ENCODE data around the gene ITPRID2.

Gene ITPRID2

DNA sequence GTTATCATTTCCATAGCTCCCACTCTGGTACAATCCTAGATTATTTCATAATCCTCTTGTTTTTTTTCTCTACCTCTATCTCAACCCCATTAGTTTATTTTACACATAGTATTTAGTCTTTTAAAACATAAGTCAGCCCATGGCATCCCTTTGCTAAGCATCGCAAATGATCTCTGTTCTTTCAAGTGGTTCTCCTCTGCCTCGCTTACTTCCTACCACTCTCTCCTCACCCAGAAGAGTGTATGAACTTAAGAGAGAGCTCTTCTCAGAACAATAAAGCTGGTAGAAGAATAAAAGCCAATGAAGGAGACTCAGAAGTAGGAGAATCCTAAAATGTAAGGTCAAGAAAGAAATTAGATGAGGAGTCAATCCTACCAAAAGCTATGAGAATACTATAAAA lies 12.2 kb upstream of the ITPRID2 start:
- in situ Hi-C loops (cut with MboI; ENCODE audit: low sequenced_read_pairs), result no loop called here

DNA sequence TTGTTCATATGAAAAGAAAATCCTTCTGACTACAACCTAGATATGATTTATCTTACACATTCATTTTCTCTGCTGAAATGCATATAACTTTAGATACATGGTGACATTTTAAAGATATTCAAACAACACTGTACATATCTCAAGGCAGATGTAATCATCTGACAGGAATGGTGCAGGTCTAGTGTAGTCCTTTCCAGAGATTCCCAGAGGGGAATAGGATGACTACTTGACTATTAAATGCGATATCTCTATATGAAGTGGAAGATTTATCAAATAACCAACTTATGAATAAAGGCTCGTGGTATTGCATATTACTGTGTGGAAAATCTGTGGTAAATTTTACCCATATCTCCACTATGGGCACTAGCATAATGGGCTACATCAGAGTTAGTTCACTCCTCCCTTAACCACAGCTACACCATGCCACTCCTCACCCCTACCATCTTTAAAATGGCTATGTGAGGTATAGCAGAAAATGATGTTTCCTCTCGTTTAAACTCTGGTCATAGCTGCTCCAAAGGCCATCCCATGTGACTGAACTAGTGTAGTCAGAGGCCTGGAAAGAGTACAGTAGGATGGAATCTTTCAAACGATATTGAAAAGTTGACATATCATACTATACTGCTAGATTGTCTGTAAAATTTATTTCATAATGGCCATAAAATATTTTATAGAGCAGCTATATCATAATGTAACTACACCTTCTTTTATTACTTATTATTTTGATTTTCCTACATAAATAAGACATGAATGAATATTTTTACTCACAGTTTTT lies 9.1 kb upstream of the ITPRID2 start:
- in situ Hi-C loops (cut with MboI; ENCODE audit: low sequenced_read_pairs), result no loop called here

DNA sequence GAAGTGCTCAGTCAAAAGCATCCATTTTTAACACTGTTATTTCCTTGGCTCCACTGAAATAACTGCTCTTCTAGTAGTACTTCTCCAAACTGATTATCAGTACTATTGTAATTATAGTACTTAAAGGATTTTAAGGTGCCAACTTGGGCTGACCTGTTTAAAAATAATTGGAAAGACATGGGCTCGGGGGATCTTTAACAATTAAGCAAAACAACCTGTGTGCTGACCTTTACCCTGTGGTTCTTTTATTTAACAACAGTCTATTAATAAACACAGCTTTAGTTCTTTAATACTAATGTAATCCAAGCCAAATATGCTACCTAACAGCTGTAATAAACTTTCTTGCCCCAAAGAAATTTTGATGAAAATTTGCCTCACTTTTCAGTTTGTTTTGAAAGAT lies 6.9 kb upstream of the ITPRID2 start:
- in situ Hi-C loops (cut with MboI; ENCODE audit: low sequenced_read_pairs), result no loop called here

DNA sequence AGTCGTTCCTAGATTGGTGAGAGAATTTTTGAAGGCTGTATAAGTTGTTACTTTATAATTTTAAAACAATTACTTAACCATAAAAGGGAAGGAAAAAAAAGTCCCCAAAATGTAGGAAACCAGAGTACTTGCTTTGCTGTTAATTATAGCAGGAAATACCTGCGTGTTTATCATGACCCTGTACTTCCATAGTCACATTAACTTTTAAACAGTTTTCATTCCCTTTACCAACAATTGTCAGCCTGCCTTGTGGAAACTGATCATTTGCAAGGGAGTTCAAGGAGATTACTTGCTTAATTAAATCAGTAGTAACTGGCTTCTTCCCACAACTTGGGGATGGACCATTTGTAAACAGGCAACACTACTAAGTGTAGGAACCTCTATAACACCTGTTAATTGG lies 6.4 kb upstream of the ITPRID2 start:
- in situ Hi-C loops (cut with MboI; ENCODE audit: low sequenced_read_pairs), result no loop called here

DNA sequence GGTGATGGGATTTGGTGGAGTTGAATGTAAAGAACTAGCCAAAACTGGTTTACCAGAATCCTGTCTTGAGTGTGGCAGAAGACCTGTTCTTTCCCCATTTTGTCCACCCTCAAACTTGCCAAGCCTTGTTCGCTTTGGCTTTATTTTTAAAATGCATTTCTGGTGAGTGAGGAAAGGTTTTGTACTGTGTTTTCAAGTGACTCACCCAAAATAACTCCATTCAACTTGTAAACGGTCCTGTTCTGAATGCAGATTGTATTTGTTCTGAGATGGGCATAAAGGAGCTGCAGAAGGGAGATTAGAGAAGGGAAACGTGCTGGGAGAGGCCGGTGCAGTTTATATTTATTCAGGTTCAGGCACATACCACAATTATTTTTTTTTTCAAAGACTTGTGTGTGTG lies 5.3 kb upstream of the ITPRID2 start:
- in situ Hi-C loops (cut with MboI; ENCODE audit: low sequenced_read_pairs), result no loop called here

DNA sequence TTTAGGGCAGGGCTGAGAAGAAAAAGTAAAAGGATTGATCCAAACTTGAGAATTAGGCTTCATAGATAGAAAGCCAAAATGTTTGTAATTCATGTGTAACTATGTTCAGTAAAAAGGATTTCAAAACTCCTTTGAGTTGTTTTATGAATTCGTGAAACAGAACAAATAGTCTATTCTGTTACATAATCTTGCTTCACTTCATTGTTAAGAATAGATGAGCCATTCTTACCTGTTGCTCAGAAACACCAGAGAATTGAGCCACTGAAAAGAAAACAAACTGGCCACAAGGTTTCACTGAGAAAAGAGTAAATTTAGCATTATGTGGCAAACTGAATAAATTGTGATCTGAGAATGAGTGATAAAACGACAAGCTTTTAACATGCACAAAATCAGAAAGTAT lies 4.5 kb upstream of the ITPRID2 start:
- in situ Hi-C loops (cut with MboI; ENCODE audit: low sequenced_read_pairs), result no loop called here

DNA sequence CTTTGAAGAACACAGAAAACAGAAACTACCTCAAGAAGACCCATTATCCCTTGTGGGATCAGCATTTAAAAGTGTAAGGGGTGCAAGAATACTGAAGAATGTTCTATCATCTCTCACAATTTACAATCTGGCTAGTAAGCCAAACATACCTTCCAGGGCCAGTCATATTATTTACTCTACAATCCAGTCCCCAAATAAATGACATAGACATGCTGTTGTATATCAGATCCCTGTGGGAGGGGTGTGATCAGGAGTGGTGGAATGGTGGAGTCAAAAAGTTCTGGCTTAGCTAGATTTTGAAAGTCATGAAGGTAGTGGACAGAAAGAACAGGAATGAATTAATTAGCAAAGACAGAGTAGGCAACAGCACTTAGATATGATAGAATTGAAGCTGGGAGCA lies 1.8 kb upstream of the ITPRID2 start:
- in situ Hi-C loops (cut with MboI; ENCODE audit: low sequenced_read_pairs), result no loop called here

DNA sequence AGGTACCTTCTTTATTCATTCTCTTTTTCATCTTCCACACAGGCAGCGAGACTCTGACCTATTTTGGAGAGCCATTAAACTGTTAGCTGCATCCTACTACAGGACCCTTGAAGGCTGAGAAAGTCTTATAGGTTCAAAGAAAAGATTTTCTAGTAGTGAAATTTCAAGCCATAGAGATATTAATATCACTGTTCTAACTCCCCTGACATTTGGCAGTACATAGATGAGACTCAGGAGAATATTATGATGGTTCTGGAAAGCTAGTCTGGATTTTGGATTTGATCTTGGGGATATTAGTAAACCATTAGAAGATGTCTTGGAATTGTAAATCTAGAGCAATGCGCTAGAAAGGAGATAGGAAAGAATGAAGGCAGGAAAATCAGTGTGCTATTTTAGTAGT lies 1.3 kb upstream of the ITPRID2 start:
- in situ Hi-C loops (cut with MboI; ENCODE audit: low sequenced_read_pairs), result no loop called here

DNA sequence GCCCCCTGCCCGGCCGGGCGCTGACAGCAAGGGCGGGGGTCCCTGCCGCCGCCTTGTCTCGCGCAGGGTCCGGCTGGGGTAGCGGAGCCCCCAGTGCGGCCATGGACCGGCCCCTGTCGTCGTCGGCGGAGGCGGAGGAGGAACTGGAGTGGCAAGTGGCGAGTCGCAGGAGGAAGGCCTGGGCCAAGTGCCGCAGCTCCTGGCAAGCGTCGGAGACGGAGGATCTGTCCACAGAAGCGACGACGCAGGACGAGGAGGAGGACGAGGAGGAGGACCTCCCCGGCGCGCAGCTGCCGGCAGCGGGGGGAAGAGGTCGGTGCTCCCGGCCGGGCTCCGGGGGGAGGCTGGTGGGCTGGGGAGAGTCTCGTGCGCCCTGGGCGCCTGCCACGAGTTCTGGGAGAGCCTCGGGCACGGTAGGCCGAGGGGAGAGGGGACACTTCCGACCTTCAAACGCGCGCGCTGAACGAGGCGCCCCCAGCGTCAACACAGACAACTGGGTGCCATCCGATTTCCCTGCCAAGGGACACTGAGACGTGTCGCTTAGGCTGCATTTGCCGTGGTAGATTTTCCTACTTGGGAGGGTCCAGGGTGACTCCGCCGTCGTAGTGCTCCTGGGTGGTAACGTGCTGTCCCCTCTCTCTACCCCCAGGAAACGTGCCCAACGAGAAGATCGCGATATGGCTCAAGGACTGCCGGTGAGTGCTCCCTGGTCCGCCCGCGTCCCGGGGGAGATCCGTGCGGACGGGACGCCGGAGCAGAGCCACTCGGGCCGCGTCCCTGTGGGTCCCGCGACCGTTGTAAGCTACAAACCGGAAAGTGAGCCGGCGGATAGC lies 652 bp downstream of the ITPRID2 start:
- in situ Hi-C loops (cut with MboI; ENCODE audit: low sequenced_read_pairs), result no loop called here

DNA sequence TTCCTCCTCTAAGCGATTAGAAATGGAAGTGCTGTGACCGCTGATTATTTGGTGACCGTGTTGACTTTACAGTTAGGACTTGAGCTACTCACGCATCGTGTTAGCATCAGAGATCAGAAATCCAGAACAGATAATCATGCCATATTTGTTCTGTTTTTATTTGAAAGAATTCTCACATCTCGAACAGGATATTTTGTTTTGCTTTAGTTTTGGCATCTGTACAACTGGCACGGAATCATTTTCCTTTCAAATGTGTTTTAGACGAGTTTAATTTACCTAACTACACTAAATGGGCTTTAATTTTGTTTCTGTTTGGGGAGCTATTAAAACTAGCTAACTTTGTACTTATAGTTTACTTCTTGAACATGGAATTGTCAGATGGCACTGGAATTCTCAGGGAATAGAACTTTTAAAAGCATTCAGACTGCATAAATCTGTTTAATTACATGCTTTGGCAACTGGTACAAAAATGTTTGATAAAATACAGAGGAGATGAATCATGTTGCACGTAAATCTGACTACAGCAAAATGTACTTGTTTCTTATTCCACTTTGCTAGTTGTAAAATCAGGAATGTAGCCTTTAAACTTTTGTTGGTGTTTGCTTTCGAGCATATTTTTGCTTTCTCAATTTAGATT lies 1.4 kb downstream of the ITPRID2 start:
- in situ Hi-C loops (cut with MboI; ENCODE audit: low sequenced_read_pairs), result no loop called here

DNA sequence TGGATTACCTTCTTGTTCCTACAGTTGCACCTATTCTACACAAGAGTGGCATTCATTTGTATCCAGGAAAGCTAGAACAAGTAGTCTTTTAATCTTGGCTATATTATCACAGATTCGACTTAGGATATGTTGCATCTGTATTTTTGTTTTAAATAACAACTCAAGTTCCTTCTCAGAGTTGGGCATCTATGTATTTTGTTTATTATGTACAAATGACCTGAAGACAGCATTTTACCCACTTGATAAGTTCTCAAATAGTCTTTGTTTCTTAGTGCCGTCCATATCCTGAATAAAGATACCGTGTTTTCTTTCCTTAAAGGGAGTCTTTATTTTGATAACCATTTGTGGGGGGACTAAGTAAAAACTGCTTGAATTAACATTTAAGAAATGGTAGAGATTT lies 2.9 kb downstream of the ITPRID2 start:
- in situ Hi-C loops (cut with MboI; ENCODE audit: low sequenced_read_pairs), result no loop called here

DNA sequence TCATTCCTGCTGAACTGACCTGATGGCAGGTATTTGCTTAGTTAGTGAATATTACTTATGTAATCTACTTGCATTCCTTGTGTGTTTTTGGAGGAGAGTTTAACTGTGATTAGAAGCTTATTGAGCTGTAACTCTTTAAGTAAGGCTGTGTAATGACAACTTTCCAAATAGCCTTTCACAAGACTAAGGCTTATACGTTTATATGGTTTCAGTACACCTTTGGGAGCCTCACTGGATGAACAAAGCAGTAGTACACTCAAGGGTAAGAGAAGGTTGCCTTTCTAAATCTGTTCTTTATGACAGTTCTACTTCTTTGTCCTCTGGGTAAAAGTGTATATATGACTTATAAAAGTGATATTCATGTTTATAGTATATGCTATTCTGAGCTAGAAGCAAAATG lies 4.3 kb downstream of the ITPRID2 start:
- in situ Hi-C loops (cut with MboI; ENCODE audit: low sequenced_read_pairs), result no loop called here

DNA sequence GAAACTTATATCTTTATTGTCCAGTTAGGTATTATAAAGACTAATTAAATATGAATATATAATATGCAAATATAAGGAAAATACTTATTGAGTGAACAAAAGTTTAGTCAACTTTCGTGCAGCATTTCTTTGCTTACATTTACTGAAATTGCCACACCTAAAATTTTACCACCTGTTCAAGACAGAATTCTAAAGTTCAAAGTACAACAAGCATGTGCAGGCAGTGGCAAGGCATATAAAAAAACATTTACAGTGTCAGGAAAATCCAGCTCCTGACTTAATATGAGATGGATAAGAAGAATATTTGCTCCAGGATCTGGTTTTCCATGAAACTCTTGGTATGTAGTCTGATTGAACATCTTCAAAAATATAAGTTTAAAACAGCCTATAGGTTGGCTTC lies 4.8 kb downstream of the ITPRID2 start:
- in situ Hi-C loops (cut with MboI; ENCODE audit: low sequenced_read_pairs), result no loop called here

DNA sequence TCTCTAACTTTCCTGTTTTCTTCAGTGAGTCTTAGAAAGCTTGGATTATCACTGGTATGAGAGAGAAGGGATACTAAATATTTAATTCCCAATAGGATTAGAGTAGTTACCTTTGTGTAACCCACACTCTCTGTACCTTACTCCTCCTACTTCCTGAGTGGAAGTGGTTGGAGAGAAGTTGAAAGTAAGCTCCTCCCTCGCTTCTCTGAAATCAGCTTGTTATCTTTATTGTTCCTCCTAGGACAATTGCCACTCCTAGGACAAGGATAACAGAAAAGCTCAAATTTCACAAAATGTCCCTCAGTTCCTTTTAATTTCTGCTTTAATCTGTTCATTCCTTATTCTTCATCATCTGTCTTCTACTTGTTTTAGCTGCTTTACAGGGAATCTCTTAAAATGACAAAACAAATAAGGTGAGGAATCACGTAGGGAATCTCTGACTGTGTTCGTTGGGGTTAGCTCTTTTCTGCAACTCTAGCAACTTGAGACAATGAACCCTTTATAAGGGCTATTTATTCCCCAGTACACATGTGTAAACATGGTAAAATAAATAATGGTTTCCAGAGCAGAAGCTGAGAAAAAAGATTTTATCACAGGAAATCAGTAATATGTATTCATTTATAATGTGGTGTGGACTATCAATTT lies 8.6 kb downstream of the ITPRID2 start:
- in situ Hi-C loops (cut with MboI; ENCODE audit: low sequenced_read_pairs), result no loop called here

DNA sequence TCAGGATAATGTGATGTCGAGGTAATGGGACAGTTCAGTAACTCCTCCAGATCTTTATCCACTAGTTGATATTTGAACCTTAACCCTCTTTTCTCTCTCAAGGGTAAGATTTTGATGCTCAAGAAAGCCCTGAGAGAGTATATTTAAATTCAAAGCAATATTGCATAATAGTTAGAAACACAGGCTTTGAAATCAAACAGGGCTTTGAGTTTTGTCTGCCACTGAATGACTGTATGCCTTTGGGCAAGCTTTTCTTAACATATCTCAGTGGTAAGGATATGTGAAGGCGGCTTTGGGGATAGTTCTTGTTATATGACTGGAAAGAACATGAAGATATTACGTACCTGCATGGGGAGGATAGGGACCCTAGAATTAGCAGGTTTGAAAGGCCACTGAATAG lies 11.1 kb downstream of the ITPRID2 start:
- in situ Hi-C loops (cut with MboI; ENCODE audit: low sequenced_read_pairs), result no loop called here

DNA sequence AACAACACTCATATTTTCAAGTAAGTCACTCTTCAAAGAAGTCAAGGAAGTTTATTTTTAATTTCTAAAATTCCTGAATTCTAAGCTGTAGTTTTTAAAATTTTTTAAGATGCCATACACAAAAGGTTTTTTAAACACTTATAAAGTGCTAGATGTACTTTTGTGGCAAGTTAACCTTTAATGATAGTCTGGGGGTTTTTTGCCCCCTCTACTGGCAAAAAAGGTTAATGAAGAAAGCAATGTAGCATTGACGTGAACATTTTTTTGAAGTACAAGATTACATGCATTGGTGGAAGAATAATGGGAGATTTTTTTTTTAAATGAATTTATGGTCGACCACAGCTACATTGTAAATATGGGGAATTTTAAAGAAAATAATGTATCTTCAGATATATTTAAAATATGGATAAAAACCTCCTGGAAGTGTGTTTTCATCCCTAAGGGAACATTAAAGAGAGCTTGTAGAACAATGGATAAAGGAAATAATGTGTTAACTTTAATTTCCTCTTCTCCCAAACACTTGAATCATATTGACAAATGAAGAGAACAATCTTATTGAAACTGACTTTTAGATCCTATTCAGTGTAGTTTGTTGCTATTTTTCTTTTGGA lies 12.6 kb downstream of the ITPRID2 start:
- in situ Hi-C loops (cut with MboI; ENCODE audit: low sequenced_read_pairs), result no loop called here

DNA sequence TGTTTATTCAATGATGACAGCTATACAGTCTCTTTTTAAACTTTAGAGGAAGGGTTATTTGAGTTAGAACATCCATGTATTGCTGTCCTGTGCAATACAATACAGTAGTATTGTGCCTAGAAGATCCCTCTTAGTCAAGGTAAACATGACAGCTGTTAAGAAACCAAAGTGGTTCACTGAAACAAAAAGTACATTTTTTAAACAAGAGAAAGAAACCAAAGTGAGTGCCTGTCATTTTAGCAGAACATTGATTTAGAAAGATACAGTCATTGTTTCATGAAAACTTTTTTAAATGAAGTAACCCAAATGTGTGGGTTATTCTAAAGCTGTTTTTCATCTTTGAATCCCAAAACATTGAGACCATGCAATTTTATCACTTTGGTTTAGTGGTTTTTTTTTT lies 15.5 kb downstream of the ITPRID2 start:
- in situ Hi-C loops (cut with MboI; ENCODE audit: low sequenced_read_pairs), result no loop called here

DNA sequence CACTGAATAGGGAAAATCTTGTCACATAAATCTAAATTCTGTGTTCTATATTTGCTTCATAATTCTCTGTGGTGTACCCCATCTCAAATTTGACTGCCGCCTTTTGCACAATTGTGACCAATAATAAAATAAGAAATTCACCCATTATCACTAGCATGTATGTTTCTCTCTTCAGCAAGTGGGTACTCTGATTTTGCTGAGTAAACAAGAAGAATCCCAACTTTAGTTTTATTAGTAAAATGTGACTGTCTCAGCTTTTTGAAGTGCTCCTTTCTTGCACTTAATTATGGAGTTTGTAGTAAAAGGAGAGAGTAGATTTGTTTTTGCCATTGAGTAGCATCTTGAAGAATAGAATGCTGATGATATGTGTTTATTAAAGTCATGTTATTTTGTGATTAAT lies 16.1 kb downstream of the ITPRID2 start:
- in situ Hi-C loops (cut with MboI; ENCODE audit: low sequenced_read_pairs), result no loop called here

DNA sequence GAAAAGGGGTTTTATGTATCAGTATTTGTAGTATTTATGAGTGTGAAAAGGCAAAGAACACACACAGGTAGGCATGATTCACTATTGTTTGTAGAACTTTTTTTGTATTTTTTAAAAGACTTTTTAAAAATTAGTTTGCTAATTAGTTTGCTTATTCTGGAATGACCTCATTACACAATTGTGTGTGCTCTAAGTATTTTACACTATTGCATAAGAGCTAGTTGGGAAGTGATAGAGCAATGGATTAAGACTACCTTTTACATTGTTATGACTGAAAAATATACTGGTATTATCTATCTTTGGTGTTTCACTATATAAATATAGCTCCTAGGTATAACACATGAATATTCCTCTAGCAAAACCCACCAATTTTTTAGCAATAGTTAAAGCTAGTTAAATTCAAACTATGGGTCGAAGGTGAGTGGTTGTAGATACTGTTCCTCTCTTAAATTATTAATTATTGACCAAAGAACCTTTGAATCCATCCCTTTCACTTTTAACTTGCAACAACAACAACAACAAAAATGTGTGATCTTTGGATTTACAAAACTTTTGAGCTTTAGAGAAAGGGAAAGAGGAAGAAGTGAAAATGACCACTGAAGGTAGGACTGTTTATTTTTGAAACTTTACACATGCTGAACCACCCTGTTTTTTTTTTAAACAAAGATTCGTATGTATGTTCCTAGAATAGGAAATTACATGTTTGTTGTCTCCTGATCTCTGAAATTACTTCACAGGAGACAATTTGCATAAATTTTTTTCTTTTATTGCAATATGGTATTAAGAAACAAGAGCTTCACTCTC lies 18.7 kb downstream of the ITPRID2 start:
- in situ Hi-C loops (cut with MboI; ENCODE audit: low sequenced_read_pairs), result no loop called here

DNA sequence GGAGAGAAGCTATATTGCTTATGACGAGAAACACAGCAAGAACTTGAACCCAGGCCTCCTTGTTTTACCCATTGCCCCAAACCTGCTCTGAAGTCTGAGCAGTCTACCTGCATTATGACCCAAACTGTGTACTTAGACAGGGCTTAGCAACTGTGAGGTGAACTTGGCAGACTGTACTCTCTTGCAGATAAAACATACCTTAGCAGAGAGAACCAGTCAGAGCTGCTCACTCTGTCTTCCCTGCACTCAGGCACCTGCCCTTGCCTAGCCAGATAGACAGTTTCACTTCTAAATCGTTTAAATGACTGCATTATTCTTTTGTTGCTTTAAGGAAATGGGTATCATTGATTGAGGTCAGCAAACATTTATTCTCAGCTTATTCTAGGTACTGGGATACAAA lies 20.3 kb downstream of the ITPRID2 start:
- in situ Hi-C loops (cut with MboI; ENCODE audit: low sequenced_read_pairs), result no loop called here

Data from hTERT RPE-1 (cell line).